Activated CD4-positive, alpha-beta T cell treated with anti-CD3 and anti-CD28 coated beads, Interleukin-2, amount 10 ng/mL, durations not matched to agents 7 days and 5 days (primary cell): ENCODE measurements around the gene SCRN1. TPM values are rescaled to one million over a fixed set of nuclear protein-coding genes. Genes with fewer than 3 reads are reported as not detected.
A peak's percentile ranks its signal among the peaks of the same experiment; 100 is the strongest.

Experiments used
- CTCF ChIA-PET: fragments of 350-600 bp; sonication (Branson Sonifier 250); formaldehyde crosslinking; loops from one replicate; lab custom pipeline; 2021; ENCODE audit warnings: antibody characterized with exemption; lab: Charles Lee
- POLR2A ChIA-PET: fragments of 350-600 bp; sonication (Branson Sonifier 250); formaldehyde crosslinking; loops from one replicate; lab custom pipeline; 2021; ENCODE audit warnings: antibody characterized with exemption; lab: Charles Lee
- DNase-seq: peaks from one replicate; pipeline ENCODE4 v3.0.0-alpha.2; 2020
- H3K27ac Mint-ChIP-seq: one replicate; pipeline ENCODE4 v1.8.0; 2021; ENCODE audit warnings: mild to moderate bottlenecking, moderate library complexity, mixed read lengths
- H3K27me3 Mint-ChIP-seq: one replicate; pipeline ENCODE4 v1.8.0; 2021; ENCODE audit warnings: mixed read lengths
- H3K36me3 Mint-ChIP-seq: one replicate; pipeline ENCODE4 v1.8.0; 2021; ENCODE audit warnings: low read depth, mixed read lengths
- H3K4me1 Mint-ChIP-seq: one replicate; pipeline ENCODE4 v1.8.0; 2021; ENCODE audit warnings: mixed read lengths
- H3K4me3 Mint-ChIP-seq: one replicate; pipeline ENCODE4 v1.8.0; 2021; ENCODE audit warnings: mild to moderate bottlenecking, moderate library complexity, mixed read lengths
- H3K9me3 Mint-ChIP-seq: one replicate; pipeline ENCODE4 v1.8.0; 2021; ENCODE audit warnings: mixed read lengths
- total RNA-seq, 2 experiments: library from RNA; stranded (reverse); gene quantifications; one replicate each; pipeline ENCODE4 v1.2.3, GENCODE V29; 2021

Gene SCRN1
- total RNA-seq, 2 experiments from 2014 or later = 2.1 TPM

DNA sequence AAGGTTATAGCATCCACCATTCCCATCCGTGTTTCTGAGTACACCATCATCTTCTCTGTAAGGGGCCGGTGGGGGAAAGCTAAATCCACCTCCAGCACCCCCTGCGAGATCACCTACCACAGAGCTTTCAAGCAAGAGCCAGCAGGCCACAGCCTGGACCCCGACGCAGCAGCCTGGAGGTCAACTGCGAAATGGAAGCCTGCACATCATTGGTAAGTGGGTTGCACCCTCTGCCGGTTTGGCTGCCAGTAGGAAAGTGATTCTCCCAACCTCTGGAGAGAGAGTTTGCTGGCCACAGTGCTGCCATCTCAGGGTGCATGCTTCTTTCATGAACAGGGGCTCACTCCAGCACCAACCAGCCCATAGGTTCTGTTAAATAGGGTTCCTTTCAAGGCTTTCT lies 101.6 kb downstream of the SCRN1 start:
- Mint-ChIP-seq H3K9me3 (no peaks in the 10 kb centered on the region), H3K36me3 (no peaks in the 10 kb centered on the region), H3K27me3 (peaks cover 11% of the 10 kb centered on the region), H3K27ac (no peak overlapping the region), H3K4me1 (no peaks in the 10 kb centered on the region), H3K4me3 (no peak overlapping the region)
- POLR2A ChIA-PET = no interaction called here
- CTCF ChIA-PET = no interaction called here
- DNase-seq = no peak

DNA sequence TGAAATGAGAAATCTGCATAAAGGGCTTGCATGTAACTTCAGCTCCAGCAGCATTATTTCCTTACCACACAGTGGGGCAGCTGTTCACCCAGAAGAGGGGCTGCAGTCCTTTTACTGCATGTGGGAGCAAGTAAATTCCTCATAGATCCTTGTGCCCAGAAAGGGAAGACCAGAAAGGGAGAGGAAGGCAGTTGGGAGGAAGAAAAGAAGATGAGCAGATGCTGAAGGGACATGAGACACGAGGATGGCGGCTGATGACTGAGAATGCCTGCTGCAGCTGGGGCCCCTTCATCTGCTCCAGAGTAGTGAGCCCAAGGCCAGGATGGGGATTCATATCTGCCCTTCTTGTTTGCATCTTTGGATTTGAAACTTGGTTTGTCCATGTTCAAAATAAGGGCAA lies 102.8 kb downstream of the SCRN1 start:
- no peak for DNase-seq
- H3K36me3 Mint-ChIP-seq = no peaks in the 10 kb centered on the region
- ChIA-PET CTCF (no interaction called here), POLR2A (no interaction called here)
- H3K4me1 Mint-ChIP-seq = no peaks in the 10 kb centered on the region
- H3K9me3 Mint-ChIP-seq = no peaks in the 10 kb centered on the region
- H3K27me3 Mint-ChIP-seq = peaks cover 14% of the 10 kb centered on the region
- H3K4me3 Mint-ChIP-seq = no peak overlapping the region
- no peak overlapping the region for H3K27ac Mint-ChIP-seq

DNA sequence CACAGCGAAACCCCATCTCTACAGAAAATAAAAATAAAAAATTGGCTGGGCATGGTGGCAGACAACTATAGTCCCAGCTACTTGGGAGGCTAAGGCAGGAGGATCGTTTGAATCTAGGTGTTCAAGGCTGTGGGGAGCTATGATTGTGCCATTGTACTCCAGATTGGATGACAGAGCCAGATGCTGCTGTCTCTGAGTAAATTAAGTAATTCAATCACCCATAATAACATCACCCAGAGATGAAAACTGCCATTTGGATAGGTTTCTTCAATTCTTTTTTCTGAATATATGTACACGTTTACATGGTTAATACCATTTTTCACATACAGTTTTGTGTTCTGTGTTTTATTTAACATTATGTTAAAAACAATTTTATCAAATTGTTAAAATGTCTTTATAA lies 104.0 kb downstream of the SCRN1 start:
- no peak for DNase-seq
- peaks cover 14% of the 10 kb centered on the region for H3K27me3 Mint-ChIP-seq
- ChIA-PET CTCF (no interaction called here), POLR2A (no interaction called here)
- H3K4me3 Mint-ChIP-seq = no peak overlapping the region
- no peaks in the 10 kb centered on the region for H3K4me1 Mint-ChIP-seq
- no peak overlapping the region for H3K27ac Mint-ChIP-seq
- no peaks in the 10 kb centered on the region for H3K9me3 Mint-ChIP-seq
- H3K36me3 Mint-ChIP-seq = no peaks in the 10 kb centered on the region

DNA sequence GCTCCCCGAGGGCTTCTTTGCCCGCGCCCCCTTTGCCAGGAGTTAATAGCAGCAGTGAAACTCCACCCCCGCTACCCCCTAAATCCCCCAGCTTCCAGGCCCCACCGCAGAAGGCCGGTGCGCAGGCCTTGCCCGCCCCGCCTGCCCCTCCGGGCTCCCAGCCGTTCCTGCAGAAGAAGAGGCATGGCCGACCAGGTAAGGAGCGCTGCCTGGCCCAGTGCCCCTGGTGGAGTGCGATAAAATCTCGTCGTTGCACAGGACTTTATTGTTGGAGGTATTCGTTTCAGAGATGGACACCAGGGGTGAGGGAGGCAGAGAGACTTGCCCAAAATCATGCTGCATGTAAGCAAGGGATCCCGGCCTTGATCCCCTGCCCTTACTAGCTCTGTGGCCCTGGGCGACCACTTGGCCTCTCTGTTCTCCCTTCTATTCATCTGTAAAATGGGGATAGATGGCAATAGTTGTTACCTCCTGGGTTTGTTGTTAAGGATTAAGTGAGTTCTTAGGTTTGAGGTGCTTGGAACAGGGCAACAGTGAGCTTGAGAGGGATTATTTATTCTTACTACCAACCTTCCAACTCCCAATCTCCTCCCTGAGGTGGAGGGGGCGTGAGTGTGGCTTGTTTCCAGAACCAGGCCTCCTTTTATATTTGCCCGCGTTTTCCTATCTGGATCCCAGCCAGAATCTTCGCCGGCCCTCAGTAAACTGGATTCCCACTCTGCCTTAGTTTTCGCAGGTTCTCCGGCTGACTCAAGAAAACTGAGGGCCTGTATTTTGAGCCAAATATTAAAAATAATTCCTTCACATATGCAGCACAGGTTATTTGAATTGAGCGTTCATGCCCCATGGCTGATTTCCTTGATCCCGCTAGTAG lies 105.0 kb downstream of the SCRN1 start:
- no peak for DNase-seq
- Mint-ChIP-seq H3K27ac (no peak overlapping the region), H3K9me3 (no peaks in the 10 kb centered on the region), H3K4me1 (no peaks in the 10 kb centered on the region), H3K27me3 (peaks cover 14% of the 10 kb centered on the region), H3K36me3 (no peaks in the 10 kb centered on the region), H3K4me3 (no peak overlapping the region)
- CTCF ChIA-PET = interaction anchor here (0.6 kb wide), 1 partner anchor 654 kb away, joined by 3 read pairs; no protein-coding TSS in a partner anchor
- POLR2A ChIA-PET = no interaction called here

DNA sequence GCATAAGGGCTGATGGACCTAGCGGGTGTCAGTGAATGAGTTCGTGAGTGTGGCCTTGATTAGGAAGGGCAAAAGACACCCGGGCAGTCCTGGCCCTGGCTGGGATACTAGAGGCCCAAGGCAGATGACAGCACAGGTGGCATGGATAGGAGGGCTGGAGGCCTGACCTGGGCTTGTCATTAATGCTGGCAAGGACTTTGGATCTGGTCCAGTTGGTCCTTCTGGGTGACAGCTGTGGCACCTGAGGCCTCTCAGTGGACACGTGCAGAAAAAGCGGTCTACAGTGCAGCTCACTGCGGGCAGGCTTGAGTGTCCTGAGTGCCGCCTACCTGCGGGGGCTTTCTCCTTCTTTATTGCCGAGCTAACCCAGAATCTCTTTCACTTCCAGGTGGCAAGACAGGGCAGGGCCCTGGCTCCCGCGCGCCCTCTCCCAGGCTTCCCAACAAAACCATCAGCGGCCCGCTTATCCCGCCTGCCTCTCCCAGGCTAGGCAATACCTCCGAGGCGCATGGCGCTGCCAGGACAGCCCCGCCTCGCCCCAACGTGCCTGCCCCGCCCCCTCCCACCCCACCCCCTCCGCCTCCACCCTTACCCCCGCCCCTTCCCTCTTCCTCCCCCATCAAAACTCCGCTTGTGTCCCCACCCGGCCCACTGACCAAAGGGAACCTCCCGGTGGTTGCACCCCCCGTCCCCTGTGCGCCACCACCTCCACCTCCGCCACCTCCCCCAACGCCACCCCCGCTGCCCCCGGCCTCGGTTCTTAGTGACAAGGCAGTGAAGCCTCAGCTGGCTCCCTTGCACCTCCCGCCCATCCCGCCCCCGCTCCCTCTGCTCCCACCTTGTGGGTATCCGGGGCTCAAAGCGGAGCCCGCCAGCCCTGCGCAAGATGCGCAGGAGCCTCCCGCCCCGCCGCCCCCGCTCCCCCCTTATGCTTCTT lies 105.9 kb downstream of the SCRN1 start:
- Mint-ChIP-seq H3K4me1 (no peaks in the 10 kb centered on the region), H3K9me3 (no peaks in the 10 kb centered on the region), H3K36me3 (no peaks in the 10 kb centered on the region), H3K27ac (no peak overlapping the region), H3K4me3 (no peak overlapping the region), H3K27me3 (peaks cover 14% of the 10 kb centered on the region)
- ChIA-PET POLR2A (no interaction called here), CTCF (no interaction called here)
- no peak for DNase-seq

DNA sequence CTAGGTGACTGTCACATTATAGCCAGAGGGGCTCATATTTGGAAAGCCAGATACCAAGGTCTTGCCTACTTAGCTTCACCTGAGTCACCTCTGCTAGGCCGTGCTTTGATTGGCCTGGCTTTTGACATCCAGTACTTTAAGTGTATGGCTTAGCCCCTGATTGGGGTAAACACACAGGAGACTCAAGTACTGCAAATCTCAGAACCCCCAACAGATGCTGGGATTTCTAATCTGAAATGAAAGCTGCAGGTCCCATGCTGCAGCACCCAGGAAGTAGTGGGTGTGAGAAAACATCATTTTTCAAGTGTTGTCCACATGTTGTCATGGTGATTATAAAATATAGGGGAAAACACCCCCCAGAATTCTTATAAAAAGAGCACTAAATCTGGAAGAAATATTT lies 107.1 kb downstream of the SCRN1 start:
- no peaks in the 10 kb centered on the region for H3K9me3 Mint-ChIP-seq
- H3K27me3 Mint-ChIP-seq = peaks cover 17% of the 10 kb centered on the region
- POLR2A ChIA-PET = no interaction called here
- DNase-seq = no peak
- H3K4me1 Mint-ChIP-seq = no peaks in the 10 kb centered on the region
- H3K4me3 Mint-ChIP-seq = no peak overlapping the region
- no peaks in the 10 kb centered on the region for H3K36me3 Mint-ChIP-seq
- CTCF ChIA-PET = no interaction called here
- no peak overlapping the region for H3K27ac Mint-ChIP-seq

DNA sequence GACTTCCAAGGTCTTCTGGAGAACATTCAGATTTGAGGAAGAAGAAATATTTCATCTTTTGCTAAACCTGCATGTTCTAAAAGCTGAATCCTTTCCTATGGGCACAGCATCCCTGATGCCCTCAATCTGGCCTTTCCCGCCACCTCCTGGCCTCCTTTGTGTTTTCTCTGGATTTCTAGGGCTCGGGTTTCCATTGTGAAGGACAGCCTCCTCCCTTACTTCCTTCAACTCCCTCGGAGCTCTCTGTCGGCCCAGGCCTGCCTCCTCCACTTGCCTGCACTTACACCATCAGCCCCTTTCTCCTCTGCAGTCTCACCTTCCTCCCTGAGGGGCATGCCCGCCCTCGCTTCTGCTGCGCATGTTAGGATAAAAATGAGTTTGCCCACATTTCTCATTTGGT lies 107.9 kb downstream of the SCRN1 start:
- ChIA-PET CTCF (no interaction called here), POLR2A (no interaction called here)
- Mint-ChIP-seq H3K4me3 (no peak overlapping the region), H3K4me1 (no peaks in the 10 kb centered on the region), H3K27me3 (peaks cover 19% of the 10 kb centered on the region), H3K9me3 (no peaks in the 10 kb centered on the region), H3K27ac (no peak overlapping the region), H3K36me3 (no peaks in the 10 kb centered on the region)
- DNase-seq = no peak

DNA sequence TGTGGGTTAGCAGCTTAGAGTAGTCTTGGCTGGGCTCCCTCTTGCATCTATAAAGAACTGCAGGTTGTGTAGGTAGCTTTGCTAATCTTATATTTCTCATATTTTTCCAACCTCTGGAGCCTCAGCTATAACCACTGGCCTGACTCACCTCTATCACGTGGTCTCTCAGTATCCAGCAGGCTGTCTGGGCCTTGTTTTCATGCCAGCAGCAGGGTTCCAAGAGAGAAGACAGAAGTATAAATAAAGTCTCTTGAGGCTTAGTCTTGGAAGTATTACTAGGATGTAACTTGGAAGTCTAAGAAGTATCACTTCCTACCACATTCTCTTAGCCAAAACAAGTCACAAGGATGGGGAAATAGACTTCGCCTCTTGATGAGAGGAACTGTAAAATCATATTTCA lies 110.0 kb downstream of the SCRN1 start:
- DNase-seq = no peak
- peaks cover 14% of the 10 kb centered on the region for H3K27me3 Mint-ChIP-seq
- H3K9me3 Mint-ChIP-seq = no peaks in the 10 kb centered on the region
- H3K4me1 Mint-ChIP-seq = no peaks in the 10 kb centered on the region
- ChIA-PET CTCF (no interaction called here), POLR2A (no interaction called here)
- H3K36me3 Mint-ChIP-seq = no peaks in the 10 kb centered on the region
- H3K27ac Mint-ChIP-seq = no peak overlapping the region
- no peak overlapping the region for H3K4me3 Mint-ChIP-seq

DNA sequence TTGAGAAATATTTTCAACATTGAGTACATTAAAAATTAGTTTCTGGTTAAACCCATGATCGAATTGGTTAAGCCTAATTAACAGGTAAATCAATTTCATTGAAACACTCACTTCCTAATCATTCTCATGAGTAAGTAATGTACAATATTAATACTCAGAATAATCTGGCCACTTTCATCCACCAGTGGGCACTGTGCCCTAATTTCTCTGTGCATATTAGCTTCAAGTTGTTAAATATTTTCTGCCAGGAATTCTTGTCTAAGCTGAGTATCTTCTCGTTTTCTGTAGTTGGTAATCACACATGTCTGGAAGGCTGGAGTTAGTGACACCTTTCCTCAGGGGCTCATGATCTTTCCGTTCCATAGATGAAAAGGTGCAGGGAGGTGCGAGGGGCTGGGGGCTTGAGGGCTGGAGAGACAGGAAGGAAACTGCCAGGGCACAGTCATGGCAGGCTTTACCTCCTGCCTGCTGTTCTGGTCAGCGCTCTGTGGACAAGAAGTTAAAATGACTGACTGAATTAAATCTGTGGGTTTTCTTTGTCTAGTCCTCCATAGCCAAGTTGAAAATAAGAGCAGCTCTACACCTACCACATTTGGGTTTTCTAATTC lies 111.4 kb downstream of the SCRN1 start:
- DNase-seq = peak; percentile 28
- H3K4me3 Mint-ChIP-seq = no peak overlapping the region
- no peaks in the 10 kb centered on the region for H3K36me3 Mint-ChIP-seq
- no peak overlapping the region for H3K27ac Mint-ChIP-seq
- H3K4me1 Mint-ChIP-seq = no peaks in the 10 kb centered on the region
- ChIA-PET CTCF (interaction anchor here (0.7 kb wide), 1 partner anchor 184 kb away, joined by 3 read pairs; no protein-coding TSS in a partner anchor), POLR2A (interaction anchor here (0.6 kb wide), 2 partner anchors 74 kb away, joined by 3 to 4 read pairs; no protein-coding TSS in a partner anchor)
- H3K9me3 Mint-ChIP-seq = no peaks in the 10 kb centered on the region
- peaks cover 14% of the 10 kb centered on the region for H3K27me3 Mint-ChIP-seq

DNA sequence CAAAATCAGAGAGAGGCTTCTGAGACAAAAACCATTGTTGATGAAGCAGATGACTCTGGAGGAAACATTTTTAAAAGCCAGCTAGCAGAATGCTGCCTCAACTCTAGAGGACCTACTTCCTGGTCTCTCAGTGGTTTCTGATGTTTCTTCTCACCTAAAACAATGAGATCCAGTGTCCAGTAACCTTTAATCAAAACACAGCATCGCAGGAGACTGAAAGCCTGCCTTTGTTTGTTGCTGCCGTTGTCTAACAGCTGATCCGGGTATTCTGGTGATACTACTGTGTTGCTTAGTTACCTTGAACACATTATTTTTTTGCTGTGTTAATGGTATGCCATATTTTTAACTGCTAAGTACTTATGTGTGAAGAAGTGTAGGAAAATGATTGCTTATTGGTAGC lies 112.4 kb downstream of the SCRN1 start:
- no peak overlapping the region for H3K4me3 Mint-ChIP-seq
- H3K27ac Mint-ChIP-seq = no peak overlapping the region
- ChIA-PET CTCF (no interaction called here), POLR2A (no interaction called here)
- H3K9me3 Mint-ChIP-seq = no peaks in the 10 kb centered on the region
- no peaks in the 10 kb centered on the region for H3K4me1 Mint-ChIP-seq
- DNase-seq = no peak
- peaks cover 10% of the 10 kb centered on the region for H3K27me3 Mint-ChIP-seq
- no peaks in the 10 kb centered on the region for H3K36me3 Mint-ChIP-seq

DNA sequence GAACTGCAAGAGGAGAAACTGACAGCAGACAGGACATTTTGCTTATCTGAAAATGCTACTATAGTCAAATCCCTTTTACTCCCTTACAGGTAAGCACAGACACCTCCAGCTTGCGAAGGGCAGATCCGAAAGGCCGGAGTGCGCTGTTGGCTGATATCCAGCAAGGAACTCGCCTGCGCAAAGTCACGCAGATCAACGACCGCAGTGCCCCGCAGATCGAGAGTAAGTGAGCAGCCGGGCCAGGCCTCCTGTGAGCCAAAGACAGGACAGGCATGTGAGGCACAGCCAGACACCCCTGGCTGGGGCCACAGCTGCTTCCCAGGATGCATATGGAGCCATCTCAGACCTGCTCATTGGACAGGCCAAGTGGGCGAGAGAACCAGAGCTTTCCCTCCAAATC lies 113.9 kb downstream of the SCRN1 start:
- Mint-ChIP-seq H3K27me3 (peaks cover 15% of the 10 kb centered on the region), H3K27ac (no peak overlapping the region), H3K4me3 (no peak overlapping the region), H3K4me1 (no peaks in the 10 kb centered on the region), H3K36me3 (no peaks in the 10 kb centered on the region), H3K9me3 (no peaks in the 10 kb centered on the region)
- DNase-seq = no peak
- ChIA-PET POLR2A (no interaction called here), CTCF (no interaction called here)

DNA sequence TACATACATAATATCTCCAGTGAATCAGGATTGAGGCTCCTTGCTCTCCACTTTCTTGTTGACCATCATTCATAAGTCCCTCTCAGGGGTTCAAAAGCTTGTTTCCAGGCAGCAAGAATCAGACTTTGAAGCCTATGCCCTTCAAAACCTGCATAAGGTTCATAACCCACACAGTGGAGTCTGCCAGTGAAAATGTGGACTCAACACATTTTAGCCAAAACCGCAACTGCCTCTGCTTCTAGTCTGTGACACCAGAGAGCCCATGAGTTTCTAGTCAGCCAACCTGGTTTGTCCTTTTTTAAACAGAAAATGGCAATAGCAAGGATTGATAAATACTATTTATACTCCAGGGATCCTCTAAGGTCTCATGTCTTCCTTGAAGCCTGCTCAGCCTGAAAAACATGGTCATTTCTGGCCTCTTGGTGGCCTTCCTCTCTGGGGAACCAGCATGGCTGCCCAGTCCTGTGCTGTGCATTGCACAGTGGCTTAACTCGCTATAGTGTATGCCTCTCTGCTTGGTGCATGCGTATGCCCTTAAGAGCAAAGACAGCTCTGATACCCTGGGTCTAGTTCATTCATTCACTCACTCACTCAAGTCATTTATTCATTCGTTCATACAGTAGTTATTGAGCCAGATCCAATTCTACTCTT lies 115.8 kb downstream of the SCRN1 start:
- Mint-ChIP-seq H3K36me3 (no peaks in the 10 kb centered on the region), H3K9me3 (no peaks in the 10 kb centered on the region), H3K27me3 (peaks cover 22% of the 10 kb centered on the region), H3K4me1 (no peaks in the 10 kb centered on the region), H3K4me3 (no peak overlapping the region), H3K27ac (no peak overlapping the region)
- CTCF ChIA-PET = no interaction called here
- DNase-seq = no peak
- POLR2A ChIA-PET = no interaction called here
